ENCODE measurements around the gene C22orf39. TPM values are rescaled to one million over a fixed set of nuclear protein-coding genes. Genes with fewer than 3 reads are reported as not detected.
"Not testable (repeated sequence)": the region's sequence is repeated elsewhere in the genome, so short reads cannot be mapped to it uniquely, and the experiment has no call there.

Gene C22orf39
- total and polyA plus RNA-seq, 10 of the 15 experiments (the other 5 are each of a cell fraction or from before 2014, with no cell fraction given): 6.7 to 47.0 (median 26.5) TPM

- BruUV-seq (replicated peaks): no TSS peak
- peak overlapping the region; percentile 26 for H2AFZ ChIP-seq (ENCODE audit: control insufficient read depth, low read depth, low read length)
- RAD21 ChIA-PET (ENCODE audit: unreplicated experiment): interaction anchor here (1.0 to 1.7 kb wide), 3 partner anchors 15 to 268 kb away, joined by 3 to 4 read pairs (median 4); partner anchors contain the start of genes HIRA, MRPL40 and SLC25A1
- H3K9me3 ChIP-seq (replicated peaks; ENCODE audit: control insufficient read depth, insufficient read depth, low read length): no peaks in the 10 kb centered on the region
- peaks cover 30% of the 10 kb centered on the region for H3K79me2 ChIP-seq (ENCODE audit: control insufficient read depth, insufficient read depth, low read length)
- CTCF ChIA-PET: interaction anchor here (1.0 to 3.1 kb wide), 3 partner anchors 13 to 267 kb away, joined by 4 to 10 read pairs (median 9); no protein-coding TSS in a partner anchor
- H3K4me3 ChIP-seq: peak overlapping the region; percentile 86
- TF ChIP-seq, protein P1, sequence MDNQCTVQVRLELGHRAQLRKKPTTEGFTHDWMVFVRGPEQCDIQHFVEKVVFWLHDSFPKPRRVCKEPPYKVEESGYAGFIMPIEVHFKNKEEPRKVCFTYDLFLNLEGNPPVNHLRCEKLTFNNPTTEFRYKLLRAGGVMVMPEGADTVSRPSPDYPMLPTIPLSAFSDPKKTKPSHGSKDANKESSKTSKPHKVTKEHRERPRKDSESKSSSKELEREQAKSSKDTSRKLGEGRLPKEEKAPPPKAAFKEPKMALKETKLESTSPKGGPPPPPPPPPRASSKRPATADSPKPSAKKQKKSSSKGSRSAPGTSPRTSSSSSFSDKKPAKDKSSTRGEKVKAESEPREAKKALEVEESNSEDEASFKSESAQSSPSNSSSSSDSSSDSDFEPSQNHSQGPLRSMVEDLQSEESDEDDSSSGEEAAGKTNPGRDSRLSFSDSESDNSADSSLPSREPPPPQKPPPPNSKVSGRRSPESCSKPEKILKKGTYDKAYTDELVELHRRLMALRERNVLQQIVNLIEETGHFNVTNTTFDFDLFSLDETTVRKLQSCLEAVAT (IDR thresholded peaks at IDR 0.05): peak; percentile 89
- no peak for TF ChIP-seq FOXM1 (IDR thresholded peaks at IDR 0.05; ENCODE audit: low read depth, low read length)
- FAIRE-seq (no peak), ATAC-seq (no peak; the same call in 2 of the 3 replicates), DNase-seq (ENCODE audit: low read depth, low spot score) (no peak)
- H3K4me2 ChIP-seq (ENCODE audit: control insufficient read depth, insufficient read depth): peak overlapping the region; percentile 80
- peaks cover 6 to 15% of the 10 kb centered on the region in 2 experiments; a peak in 3 of 4 replicates for H3K36me3 ChIP-seq (ENCODE audit: control insufficient read depth in 2 of 2, insufficient read depth in 2 of 2, low read length in 1 of 2)
- H3K27ac ChIP-seq (ENCODE audit: control insufficient read depth, insufficient read depth): peak overlapping the region; percentile 85; the same call in 1 of the 2 replicates
- in situ Hi-C loops (cut with MboI): loop anchor here (25.0 kb wide), 1 partner anchor 1809 kb away; the partner anchor contains the start of genes ATP6V1E1 and BCL2L13
- intact Hi-C loops (cut with micrococcal nuclease; ENCODE audit: unreplicated experiment): loop anchor here (1.0 to 5.0 kb wide), 2 partner anchors 14 to 269 kb away; partner anchors contain the start of genes MRPL40 and SLC25A1
- SMC1A ChIA-PET (ENCODE audit: uncharacterized antibody, unreplicated experiment): interaction anchor here (1.3 to 4.4 kb wide), 2 partner anchors 12 to 30 kb away, joined by 6 to 18 read pairs; no protein-coding TSS in a partner anchor
- peak overlapping the region; percentile 82 for H3K9ac ChIP-seq (ENCODE audit: control insufficient read depth, insufficient read depth, low read length)
- WGBS (ENCODE audit: insufficient coverage, insufficient replicate concordance, low lambda C conversion rate, missing lambda C conversion rate): 24% methylated on average over 22 of the region's 22 CpGs
- H4K20me1 ChIP-seq (ENCODE audit: control insufficient read depth, insufficient read depth): no peaks in the 10 kb centered on the region
- H3K27me3 ChIP-seq (replicated peaks in 1 of 2; ENCODE audit: control insufficient read depth in 2 of 2, insufficient read depth in 2 of 2, low read length in 1 of 2): no peaks in the 10 kb centered on the region
- peaks cover 17% of the 10 kb centered on the region for H3K4me1 ChIP-seq (ENCODE audit: control insufficient read depth, insufficient read depth, low read length)
- POLR2A ChIA-PET: interaction anchor here (0.6 to 1.8 kb wide), 5 partner anchors 15 to 269 kb away, joined by 3 to 4 read pairs (median 3); partner anchors contain the start of genes CDC45, MRPL40 and SLC25A1
Observed at GRCh38 chr22:19446603-19447329, 745 bp downstream of the C22orf39 start.

GRCh38 chr22:19445279-19445982 is 2.1 kb downstream of the C22orf39 start:
- H2AFZ ChIP-seq (ENCODE audit: control insufficient read depth, low read depth, low read length); ATAC-seq; H3K27me3 ChIP-seq (replicated peaks in 1 of 2; ENCODE audit: control insufficient read depth in 2 of 2, insufficient read depth in 2 of 2, low read length in 1 of 2); H3K27ac ChIP-seq (ENCODE audit: control insufficient read depth, insufficient read depth); H3K9ac ChIP-seq (ENCODE audit: control insufficient read depth, insufficient read depth, low read length); BruUV-seq (replicated peaks); H4K20me1 ChIP-seq (ENCODE audit: control insufficient read depth, insufficient read depth); H3K9me3 ChIP-seq (replicated peaks; ENCODE audit: control insufficient read depth, insufficient read depth, low read length); DNase-seq (ENCODE audit: low read depth, low spot score); FAIRE-seq; H3K4me3 ChIP-seq: not testable (repeated sequence)
- Histone ChIP-seq H3K79me2 (ENCODE audit: control insufficient read depth, insufficient read depth, low read length) (peaks cover 30% of the 10 kb centered on the region), H3K4me1 (ENCODE audit: control insufficient read depth, insufficient read depth, low read length) (peaks cover 17% of the 10 kb centered on the region), H3K36me3 (ENCODE audit: control insufficient read depth in 2 of 2, insufficient read depth in 2 of 2, low read length in 1 of 2) (peaks cover 4 to 14% of the 10 kb centered on the region in 2 experiments; a peak in 3 of 4 replicates), H3K4me2 (ENCODE audit: control insufficient read depth, insufficient read depth) (peak overlapping the region; percentile 43; the same call in 1 of the 2 replicates)
- in situ Hi-C loops (cut with MboI): loop anchor here (25.0 kb wide), 1 partner anchor 1808 kb away; the partner anchor contains the start of genes ATP6V1E1 and BCL2L13
- ChIA-PET RAD21 (ENCODE audit: unreplicated experiment) (interaction anchor here (1.0 kb wide), 1 partner anchor 146 kb away, joined by 3 read pairs; no protein-coding TSS in a partner anchor), POLR2A (interaction anchor here (0.6 to 3.4 kb wide), 5 partner anchors 11 to 270 kb away, joined by 3 to 19 read pairs (median 4); no protein-coding TSS in a partner anchor), CTCF (interaction anchor here (0.7 to 3.1 kb wide), 7 partner anchors 11 to 339 kb away, joined by 3 to 10 read pairs (median 3); partner anchors contain the start of gene ESS2), SMC1A (ENCODE audit: uncharacterized antibody, unreplicated experiment) (interaction anchor here (0.9 to 4.4 kb wide), 4 partner anchors 9 to 32 kb away, joined by 3 to 18 read pairs (median 4); no protein-coding TSS in a partner anchor)
- intact Hi-C loops (cut with micrococcal nuclease; ENCODE audit: unreplicated experiment): loop anchor here (5.0 kb wide), 1 partner anchor 268 kb away; the partner anchor contains the start of gene SLC25A1
- 96% methylated on average over 9 of the region's 9 CpGs for WGBS (ENCODE audit: insufficient coverage, insufficient replicate concordance, low lambda C conversion rate, missing lambda C conversion rate)
